VCaP (cell line): ENCODE measurements around the gene ZMAT5.
A peak's percentile ranks its signal among the peaks of the same experiment; 100 is the strongest.

ENCODE experiments used
- H3K27ac ChIP-seq: fragments of 450-650 bp; 2 replicates; pipeline ENCODE4 v1.5.1; 2017
- TF ChIP-seq, protein P1 (sequence below): fragments of 450-650 bp; conservative IDR thresholded peaks from 2 replicates; pipeline ENCODE4 v1.5.1; 2017; ENCODE audit warnings: mild to moderate bottlenecking, moderate library complexity

Gene ZMAT5

DNA sequence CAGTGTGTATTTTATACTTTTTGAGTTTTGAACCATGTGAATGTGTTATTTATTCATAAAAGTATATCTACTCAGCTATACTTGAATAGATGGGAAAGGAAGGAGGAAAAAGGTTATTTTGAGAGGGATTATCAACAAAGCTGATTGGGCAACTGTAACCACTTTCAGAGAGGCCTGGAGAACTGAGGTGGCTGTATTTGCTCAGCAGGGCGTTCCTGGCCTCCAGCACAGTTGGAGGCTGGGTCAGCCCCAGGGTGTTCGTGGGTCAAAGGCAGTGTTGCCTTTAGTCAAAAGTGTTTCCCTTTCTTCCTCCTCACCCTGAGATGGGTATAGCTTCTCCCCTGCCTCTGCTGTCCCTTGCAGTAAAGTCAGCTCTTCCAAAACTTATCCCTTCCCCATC lies 44.6 kb upstream of the ZMAT5 start:
- no peak overlapping the region for H3K27ac ChIP-seq
- TF ChIP-seq, protein P1, sequence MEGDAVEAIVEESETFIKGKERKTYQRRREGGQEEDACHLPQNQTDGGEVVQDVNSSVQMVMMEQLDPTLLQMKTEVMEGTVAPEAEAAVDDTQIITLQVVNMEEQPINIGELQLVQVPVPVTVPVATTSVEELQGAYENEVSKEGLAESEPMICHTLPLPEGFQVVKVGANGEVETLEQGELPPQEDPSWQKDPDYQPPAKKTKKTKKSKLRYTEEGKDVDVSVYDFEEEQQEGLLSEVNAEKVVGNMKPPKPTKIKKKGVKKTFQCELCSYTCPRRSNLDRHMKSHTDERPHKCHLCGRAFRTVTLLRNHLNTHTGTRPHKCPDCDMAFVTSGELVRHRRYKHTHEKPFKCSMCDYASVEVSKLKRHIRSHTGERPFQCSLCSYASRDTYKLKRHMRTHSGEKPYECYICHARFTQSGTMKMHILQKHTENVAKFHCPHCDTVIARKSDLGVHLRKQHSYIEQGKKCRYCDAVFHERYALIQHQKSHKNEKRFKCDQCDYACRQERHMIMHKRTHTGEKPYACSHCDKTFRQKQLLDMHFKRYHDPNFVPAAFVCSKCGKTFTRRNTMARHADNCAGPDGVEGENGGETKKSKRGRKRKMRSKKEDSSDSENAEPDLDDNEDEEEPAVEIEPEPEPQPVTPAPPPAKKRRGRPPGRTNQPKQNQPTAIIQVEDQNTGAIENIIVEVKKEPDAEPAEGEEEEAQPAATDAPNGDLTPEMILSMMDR = no peak

DNA sequence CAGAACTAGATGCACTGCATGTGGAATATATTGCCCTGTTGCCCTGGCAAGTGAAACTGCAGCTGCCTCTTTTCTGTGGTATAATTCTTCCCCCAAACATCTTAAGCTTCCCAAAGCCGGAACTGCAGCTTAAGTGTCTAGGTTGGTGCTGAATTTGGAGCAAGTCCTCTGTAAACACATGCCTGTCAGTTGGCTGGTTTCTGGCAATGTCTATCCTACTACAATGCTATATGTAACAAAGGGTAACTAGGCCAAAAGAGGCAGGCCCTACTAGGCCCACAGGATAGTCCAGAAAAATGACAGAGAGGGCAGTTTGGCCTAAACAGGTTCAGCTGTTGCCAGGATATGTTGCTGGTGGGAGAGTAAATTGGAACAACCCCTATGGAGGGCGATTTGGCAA lies 43.4 kb upstream of the ZMAT5 start:
- H3K27ac ChIP-seq = no peak overlapping the region
- TF ChIP-seq, protein P1 = no peak

DNA sequence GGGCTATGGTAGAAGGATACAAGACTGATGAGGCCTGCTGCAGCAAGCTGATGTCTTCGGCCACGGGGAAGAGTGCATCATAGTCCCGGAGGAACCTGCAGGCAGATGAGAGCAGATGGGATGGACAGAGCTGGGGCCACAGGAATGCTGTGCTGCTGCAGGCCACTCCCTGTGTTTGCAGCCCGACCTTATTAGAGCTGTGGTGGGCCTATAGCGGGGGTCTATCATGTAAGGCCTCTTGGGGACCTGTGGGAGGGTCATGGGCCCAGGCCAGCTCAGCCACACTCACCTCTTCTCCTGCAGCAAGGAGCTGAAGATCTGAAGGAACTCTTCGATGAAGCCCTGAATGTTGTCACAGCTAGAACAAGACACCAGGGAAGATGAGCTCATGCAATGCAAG lies 39.4 kb upstream of the ZMAT5 start:
- TF ChIP-seq, protein P1 = no peak
- no peak overlapping the region for H3K27ac ChIP-seq

DNA sequence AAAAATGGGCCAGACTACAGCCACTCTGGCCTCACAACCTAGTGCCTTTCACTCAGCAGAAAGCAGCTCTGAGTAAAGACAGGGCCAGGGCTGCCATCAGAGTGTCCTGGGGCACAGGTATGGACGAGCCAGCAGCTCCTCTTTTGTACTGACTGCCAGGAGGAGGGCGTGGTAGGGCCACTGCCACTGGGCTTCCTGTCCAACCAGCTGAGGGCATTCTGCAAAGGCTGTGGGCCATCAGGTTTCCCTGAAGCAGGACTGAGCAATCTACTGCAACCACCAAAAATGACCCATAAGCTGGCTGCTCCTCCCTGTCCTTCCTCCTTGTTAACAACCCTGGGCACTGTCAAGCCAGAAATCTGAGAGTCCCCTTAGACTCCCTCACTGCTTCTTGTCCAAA lies 38.2 kb upstream of the ZMAT5 start:
- H3K27ac ChIP-seq = no peak overlapping the region
- TF ChIP-seq, protein P1 = no peak

DNA sequence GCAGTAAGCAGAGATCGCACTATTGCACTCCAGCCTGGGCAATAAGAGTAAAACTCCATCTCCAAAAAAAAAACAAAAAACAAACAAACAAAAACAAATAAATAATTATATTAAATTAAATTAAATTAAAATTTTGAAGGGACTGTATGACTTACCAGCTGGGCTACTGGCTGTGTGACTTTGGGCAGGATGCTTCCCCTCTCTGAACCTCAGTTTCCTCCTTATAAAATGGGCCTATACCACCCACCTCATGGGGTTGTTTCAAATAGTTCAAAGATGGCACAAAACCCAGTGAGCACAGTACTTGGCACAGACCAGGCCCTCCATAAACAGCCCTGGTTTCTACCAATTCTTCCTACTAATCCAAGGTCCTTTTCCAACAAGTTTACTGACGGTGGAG lies 36.4 kb upstream of the ZMAT5 start:
- H3K27ac ChIP-seq = no peak overlapping the region
- TF ChIP-seq, protein P1 = no peak

DNA sequence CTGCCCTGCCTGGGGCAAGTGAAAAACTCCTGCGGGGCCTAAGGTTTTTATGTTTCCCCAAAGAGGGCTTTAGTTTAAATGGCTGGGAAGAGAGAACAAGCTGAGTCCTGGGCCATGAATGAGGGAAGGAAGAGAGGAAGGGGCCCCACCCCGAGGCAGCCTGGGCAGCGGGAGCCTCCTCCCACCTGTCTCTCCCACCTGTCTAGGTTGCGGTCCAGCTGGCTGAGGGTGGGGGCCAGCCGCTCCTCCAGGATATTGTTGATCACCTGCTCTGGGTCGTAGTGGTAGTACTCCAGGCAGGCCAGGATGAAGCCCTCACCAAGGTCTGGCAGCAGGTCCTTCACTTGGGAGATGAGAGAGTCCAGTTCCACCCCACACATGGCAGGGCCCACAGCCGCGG lies 35.0 kb upstream of the ZMAT5 start:
- H3K27ac ChIP-seq = peak overlapping the region; percentile 91
- TF ChIP-seq, protein P1 = no peak

DNA sequence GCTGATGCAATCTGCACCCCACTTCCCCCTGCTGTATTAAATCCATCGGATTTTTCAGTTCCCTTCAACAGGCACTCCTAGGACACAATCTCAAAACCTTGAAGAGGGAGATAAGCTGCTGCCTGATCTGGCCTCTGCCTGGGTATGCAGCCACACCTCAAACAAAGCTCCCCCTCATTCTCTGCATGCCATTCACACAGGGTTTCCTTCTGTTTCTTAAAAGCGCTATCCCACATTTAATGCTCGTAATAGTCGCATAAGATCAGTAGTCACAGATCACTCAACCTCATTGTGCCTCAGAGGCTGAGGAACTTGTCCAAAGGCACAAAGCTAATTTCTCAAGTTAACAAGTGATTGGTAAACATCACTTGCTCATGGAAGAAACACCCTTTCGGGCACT lies 34.3 kb upstream of the ZMAT5 start:
- H3K27ac ChIP-seq = peak overlapping the region; percentile 91
- TF ChIP-seq, protein P1 = no peak

DNA sequence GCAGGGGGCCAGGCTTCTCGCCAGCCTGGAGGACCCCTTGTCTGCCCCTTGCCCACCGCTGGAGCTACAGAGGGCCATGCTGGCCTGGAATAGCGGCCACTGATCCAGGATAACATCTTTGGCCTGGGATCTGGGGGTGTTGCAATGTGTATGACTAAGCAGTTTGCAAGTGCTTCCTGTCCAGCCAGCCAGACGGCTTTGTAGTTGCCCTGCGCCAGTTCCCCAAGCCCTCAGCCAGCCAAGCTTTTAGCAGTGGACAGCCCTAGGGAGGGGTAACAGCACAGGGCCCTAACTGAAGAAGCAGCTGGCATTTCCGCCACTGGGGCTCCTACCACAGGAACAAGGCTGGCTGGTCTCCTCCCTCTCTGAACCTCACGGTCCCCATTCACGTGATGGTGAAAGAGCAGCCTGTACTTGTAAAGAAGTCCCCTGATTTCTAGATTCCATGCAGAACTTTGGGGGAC lies 32.4 kb upstream of the ZMAT5 start:
- H3K27ac ChIP-seq = peak overlapping the region; percentile 91
- TF ChIP-seq, protein P1 = no peak
